ENCODE results near the gene TMEM250.

DNA sequence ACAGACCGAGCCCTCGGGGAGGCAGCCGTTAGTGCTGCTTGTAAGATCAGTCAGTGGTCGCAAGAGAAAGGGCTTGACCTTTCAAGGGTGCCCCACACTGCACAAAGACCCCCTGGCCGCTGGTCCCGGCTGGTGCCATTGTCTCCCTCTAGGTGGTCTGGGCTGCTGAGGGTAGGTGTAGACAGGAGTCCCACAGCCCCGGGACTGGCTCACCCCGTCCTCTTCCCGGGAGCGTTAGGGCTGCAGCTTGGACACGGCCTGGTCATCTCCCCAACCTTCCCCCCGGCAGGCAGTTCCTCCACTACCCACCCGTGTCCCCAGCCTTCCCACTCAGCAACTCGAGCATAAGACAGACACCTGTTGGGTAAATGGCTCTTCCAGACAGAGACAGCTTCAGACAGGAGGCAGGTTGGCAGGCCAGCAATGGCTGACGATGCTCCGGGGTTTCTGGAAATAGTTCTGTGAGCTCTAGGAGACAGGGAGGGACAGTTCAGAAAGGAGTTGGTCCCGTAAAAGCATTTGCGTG lies 15.3 kb upstream of the TMEM250 start:
- TF ChIP-seq YY1 (IDR thresholded peaks at IDR 0.05; ENCODE audit: extremely low read depth, insufficient replicate concordance, low read depth, low read length): no peak
- TF ChIP-seq, protein P1, sequence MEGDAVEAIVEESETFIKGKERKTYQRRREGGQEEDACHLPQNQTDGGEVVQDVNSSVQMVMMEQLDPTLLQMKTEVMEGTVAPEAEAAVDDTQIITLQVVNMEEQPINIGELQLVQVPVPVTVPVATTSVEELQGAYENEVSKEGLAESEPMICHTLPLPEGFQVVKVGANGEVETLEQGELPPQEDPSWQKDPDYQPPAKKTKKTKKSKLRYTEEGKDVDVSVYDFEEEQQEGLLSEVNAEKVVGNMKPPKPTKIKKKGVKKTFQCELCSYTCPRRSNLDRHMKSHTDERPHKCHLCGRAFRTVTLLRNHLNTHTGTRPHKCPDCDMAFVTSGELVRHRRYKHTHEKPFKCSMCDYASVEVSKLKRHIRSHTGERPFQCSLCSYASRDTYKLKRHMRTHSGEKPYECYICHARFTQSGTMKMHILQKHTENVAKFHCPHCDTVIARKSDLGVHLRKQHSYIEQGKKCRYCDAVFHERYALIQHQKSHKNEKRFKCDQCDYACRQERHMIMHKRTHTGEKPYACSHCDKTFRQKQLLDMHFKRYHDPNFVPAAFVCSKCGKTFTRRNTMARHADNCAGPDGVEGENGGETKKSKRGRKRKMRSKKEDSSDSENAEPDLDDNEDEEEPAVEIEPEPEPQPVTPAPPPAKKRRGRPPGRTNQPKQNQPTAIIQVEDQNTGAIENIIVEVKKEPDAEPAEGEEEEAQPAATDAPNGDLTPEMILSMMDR (IDR thresholded peaks at IDR 0.05 in 2 of 3, conservative IDR thresholded peaks at IDR 0.05 in 1 of 3; ENCODE audit: borderline replicate concordance in 1 of 3, insufficient read depth in 1 of 3, low read depth in 2 of 3, low read length in 2 of 3): no peak
- TF ChIP-seq, protein P2, sequence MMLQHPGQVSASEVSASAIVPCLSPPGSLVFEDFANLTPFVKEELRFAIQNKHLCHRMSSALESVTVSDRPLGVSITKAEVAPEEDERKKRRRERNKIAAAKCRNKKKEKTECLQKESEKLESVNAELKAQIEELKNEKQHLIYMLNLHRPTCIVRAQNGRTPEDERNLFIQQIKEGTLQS (IDR thresholded peaks at IDR 0.05): no peak
- TF ChIP-seq, protein P3, sequence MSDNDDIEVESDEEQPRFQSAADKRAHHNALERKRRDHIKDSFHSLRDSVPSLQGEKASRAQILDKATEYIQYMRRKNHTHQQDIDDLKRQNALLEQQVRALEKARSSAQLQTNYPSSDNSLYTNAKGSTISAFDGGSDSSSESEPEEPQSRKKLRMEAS (IDR thresholded peaks at IDR 0.05): no peak
- TF ChIP-seq ZNF274 (IDR thresholded peaks at IDR 0.05; ENCODE audit: low read depth, low read length): no peak
- TF ChIP-seq JUND (IDR thresholded peaks at IDR 0.05): no peak
- TF ChIP-seq, protein P4, sequence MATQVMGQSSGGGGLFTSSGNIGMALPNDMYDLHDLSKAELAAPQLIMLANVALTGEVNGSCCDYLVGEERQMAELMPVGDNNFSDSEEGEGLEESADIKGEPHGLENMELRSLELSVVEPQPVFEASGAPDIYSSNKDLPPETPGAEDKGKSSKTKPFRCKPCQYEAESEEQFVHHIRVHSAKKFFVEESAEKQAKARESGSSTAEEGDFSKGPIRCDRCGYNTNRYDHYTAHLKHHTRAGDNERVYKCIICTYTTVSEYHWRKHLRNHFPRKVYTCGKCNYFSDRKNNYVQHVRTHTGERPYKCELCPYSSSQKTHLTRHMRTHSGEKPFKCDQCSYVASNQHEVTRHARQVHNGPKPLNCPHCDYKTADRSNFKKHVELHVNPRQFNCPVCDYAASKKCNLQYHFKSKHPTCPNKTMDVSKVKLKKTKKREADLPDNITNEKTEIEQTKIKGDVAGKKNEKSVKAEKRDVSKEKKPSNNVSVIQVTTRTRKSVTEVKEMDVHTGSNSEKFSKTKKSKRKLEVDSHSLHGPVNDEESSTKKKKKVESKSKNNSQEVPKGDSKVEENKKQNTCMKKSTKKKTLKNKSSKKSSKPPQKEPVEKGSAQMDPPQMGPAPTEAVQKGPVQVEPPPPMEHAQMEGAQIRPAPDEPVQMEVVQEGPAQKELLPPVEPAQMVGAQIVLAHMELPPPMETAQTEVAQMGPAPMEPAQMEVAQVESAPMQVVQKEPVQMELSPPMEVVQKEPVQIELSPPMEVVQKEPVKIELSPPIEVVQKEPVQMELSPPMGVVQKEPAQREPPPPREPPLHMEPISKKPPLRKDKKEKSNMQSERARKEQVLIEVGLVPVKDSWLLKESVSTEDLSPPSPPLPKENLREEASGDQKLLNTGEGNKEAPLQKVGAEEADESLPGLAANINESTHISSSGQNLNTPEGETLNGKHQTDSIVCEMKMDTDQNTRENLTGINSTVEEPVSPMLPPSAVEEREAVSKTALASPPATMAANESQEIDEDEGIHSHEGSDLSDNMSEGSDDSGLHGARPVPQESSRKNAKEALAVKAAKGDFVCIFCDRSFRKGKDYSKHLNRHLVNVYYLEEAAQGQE (IDR thresholded peaks at IDR 0.05; ENCODE audit: low read depth): no peak
- no peak for TF ChIP-seq POLR2AphosphoS5 (IDR thresholded peaks at IDR 0.05; ENCODE audit: low read depth, low read length)
- no peak for TF ChIP-seq POLR2A (IDR thresholded peaks at IDR 0.05; ENCODE audit: borderline replicate concordance, extremely low read depth, insufficient read depth, insufficient read length)
- no peak for TF ChIP-seq CEBPB (IDR thresholded peaks at IDR 0.05; ENCODE audit: low read depth)
- TF ChIP-seq SP1 (IDR thresholded peaks at IDR 0.05; ENCODE audit: low read depth): no peak
- no peak for TF ChIP-seq RAD21 (IDR thresholded peaks at IDR 0.05; ENCODE audit: low read depth)
- TF ChIP-seq ELF1 (IDR thresholded peaks at IDR 0.05; ENCODE audit: borderline replicate concordance, low read depth): no peak
